Limb (tissue), 2 donors: ENCODE results near the gene PRR23E.

Experiments
- DNase-seq, 2 donors: peaks; one replicate each; pipeline ENCODE4 v3.0.0-alpha.2; 2016; ENCODE audit errors: extremely low spot score in 2 of 2

The PRR23E gene

GRCh38 chr3:127183931-127184869, 8.7 kb upstream of the PRR23E start:
- DNase-seq: no peak

- no peak for DNase-seq
Observed at GRCh38 chr3:127184870-127185216, 8.1 kb upstream of the PRR23E start.

DNA sequence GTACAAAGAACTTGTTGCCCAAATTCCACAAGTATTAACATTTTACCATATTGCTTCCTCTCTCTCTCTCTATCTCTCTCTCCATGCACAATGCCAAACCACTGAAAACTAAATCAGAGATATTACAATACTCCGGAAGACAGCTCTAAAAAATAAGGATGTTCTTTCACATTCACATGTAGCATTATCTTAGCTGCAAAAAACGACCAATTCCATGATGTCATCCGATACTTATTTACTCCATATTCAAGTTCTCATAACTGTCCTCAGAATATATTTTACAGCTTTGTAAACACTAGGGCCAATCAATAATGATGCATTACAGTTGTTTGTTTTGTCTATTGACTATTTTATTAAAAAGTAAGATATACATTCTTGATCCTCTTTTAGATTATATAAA, 7.7 kb upstream of the PRR23E start:
- no peak for DNase-seq

DNA sequence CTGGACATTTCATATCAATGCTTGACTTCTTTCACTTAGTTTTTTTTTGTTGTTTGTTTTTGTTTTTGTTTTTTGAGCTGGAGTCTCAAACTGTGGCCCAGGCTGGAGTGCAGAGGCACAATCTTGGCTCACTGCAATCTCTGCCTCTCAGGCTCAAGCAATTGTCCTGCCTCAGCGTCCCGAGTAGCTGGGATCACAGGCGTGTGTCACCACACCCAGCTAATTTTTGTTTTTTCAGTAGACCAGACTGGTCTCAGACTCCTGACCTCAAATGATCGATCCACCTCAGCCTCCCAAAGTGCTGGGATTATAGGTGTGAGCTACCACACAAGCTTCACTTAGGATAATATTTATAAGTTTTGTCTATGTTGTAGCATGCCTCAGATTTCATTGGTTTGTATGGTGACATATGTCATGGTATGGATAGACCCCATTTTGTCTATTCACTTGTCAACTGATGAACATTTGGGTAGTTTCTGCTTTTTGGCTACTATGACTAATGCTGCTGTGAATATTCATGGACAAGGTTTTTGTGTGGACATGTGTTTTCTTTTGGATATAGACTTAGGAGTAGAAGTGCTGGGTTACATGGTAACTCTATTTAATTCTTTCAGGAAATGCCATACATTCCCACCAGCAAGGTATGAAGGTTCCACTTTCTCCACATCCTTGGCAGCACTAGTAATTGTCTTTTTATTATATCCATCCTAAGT, 6.8 kb upstream of the PRR23E start:
- DNase-seq: no peak

- no peak for DNase-seq
Observed at GRCh38 chr3:127187316-127187715, 5.6 kb upstream of the PRR23E start.

GRCh38 chr3:127193341-127193740, 410 bp downstream of the PRR23E start:
- DNase-seq: no peak

DNA sequence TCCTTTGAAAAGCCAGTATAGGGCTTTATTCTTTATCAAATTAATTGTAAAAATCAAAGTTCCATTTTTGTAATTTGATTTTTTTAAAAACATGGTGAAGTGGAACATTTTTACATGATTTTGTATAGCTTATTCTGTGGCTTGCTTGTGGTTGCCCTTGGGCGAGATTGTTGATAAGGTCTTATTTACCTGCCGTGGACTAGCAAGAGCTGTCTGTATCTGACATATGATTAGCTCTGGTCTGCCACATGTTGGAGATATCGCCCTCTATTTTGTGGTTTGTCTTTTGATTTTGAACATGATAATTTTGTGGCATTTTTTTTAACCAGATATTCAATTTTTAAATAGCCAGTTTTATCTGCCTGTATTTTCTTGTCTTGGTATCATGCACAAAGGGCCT, 844 bp downstream of the PRR23E start:
- no peak for DNase-seq

- DNase-seq: no peak
Observed at GRCh38 chr3:127194601-127195187, 1.8 kb downstream of the PRR23E start.

GRCh38 chr3:127195417-127195816, 2.5 kb downstream of the PRR23E start:
- no peak for DNase-seq

DNA sequence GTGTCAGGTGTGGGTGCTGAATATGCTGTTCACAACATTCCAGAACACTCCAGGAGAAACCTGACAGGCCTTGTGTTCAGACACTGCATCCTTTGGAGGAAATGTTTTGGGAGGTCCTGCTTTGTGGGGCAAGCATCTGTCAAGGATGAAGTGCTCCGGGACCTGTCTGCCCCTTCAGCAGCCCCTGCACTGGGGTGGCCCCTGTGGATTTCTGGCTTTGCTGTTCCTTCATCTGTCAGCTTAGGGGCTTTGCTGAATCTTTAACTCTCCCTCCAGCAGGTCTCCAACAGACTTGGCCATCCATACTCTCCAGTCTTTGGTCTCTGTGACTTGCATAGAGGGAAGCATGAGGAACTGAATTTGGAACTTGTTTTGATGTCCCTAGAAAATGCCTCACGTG, 3.1 kb downstream of the PRR23E start:
- DNase-seq: no peak

DNA sequence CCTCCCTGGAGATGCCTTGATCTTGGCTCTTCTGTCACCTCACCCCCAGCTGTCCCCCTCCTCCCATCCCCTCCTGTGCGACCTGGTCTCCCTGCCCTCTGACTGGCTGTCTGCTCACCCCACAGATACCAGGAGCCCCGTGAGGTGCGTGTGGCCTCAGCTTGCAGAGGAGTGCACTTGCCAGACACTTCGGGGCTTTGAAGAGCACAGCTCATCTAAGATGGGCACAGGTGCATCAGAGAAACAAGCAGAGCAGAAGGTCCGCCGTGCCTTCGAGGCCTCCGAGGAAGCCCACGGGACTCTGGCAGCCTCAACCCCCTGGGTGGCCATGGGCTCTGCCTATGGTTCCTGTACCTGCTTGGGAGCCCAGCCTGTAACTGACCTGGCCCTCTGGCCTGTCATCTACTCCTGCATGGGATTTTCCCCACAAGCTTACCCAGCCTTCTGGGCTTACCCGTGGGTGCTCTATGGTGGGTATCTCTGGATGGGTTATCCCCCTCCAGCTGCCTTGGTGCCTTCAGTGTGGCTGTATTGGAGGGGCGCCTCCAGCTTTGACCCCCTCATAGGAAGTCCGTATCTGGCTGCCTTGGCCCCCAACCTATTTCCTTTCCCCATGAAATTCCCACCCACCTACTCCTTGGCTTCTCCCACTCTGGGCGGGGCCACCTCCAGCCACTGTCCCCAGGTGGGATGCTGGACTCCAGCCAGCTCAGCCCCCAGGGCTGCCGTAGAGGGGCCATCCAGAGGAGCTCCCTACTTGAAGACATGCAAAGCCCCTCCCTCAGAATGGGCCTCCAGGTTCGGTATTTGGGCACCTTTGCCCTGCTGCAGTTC, 3.8 kb downstream of the PRR23E start:
- no peak for DNase-seq

- no peak for DNase-seq
Observed at GRCh38 chr3:127197300-127198189, 4.6 kb downstream of the PRR23E start.

- DNase-seq: no peak
Observed at GRCh38 chr3:127200086-127200691, 7.3 kb downstream of the PRR23E start.

- no peak for DNase-seq
Observed at GRCh38 chr3:127203024-127203423, 10.1 kb downstream of the PRR23E start.

DNA sequence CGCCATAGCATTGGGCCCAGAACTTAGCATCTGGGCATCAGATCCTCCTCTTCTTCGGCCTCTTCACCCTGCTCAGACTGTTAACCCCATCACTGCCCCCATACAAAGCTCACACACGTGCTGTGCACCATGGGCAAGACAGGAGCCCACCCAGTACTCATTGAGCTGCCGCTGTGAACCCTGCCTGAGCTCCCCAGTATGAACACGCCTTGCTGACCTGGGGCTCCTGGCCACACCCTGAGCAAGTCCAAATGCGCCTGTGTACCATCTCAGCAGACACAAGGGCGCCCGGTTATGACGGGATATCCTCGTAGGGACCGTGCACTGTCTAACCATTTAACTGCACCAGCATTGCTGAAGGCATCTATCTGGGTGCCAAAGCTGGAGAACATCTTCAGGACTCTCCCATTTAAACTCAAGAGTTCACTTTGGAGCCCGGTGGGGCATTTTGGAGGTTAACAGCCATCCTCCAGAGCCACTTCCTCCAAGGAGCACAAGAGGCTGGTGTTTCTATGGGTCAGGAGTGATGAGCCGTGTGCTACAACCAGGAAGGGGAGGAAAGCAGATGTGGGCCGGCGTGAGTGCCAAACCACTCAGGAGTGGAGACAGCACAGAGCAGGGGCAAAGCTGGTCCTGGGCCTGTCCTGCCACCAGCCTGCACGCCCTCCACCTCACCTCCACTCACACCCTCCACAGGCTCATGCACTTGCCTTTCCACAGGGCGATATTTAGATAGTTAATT, 12.1 kb downstream of the PRR23E start:
- DNase-seq: no peak

DNA sequence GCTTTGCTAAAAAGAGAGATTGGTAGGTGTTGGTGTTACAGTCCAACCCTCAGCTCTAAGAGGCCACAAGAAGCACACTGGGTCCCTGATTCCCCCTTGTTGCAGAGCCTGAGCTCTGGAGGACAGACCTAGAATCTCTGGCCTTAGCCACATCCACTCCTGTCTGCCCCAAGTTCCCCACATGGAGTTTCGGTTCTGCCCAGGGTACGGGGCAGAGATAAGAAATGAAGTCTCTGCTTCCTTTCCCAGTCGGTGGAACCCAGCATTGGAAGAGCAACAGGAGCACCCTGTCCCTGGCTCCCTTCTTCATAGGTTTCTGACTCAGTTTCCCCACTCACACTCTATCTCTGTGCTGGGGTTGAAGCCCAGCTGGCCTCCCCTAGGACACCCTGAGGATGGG, 13.2 kb downstream of the PRR23E start:
- DNase-seq: no peak

- DNase-seq: no peak
Observed at GRCh38 chr3:127206611-127207516, 13.9 kb downstream of the PRR23E start.

DNA sequence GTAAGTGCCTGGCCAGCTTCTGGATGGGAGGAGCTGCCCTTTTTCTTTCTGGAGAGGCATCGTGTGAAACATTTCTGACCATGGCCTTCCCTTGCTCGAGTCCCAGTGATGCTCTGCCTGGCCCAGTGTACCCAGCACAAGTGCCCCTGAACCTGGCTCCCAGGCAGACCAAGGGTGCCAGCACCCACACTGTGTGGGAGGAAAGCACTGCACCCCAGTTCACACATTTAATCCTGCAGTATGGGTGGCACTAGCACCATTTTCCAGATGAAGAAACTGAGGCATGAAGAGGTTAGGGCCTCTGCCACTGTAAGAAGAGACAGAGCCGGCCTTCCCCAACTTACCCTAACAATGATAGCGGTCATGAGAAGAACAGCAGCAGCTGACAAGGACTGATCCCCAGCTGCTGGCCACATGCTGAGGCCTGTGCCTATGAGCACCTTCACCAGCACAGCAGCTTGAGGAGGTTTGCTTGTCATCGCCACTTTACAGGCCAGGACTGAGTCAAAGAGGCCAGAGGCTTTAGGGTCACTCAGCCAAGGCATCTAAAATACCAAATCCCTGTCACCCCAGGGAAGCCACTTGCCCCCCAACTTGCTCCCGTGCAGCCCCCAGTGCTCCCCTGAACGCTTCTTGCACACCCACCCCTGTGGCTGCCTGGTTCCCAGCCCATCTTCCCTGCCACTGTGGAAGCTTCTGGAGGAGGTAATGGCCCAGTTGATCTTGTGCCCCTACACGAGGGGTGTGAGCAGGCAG, 15.0 kb downstream of the PRR23E start:
- DNase-seq: no peak
